ENCODE results near the gene PTPN23. TPM values are rescaled to one million over a fixed set of nuclear protein-coding genes. Genes with fewer than 3 reads are reported as not detected.

The PTPN23 gene
- total and polyA plus RNA-seq, 2 of the 13 experiments (the other 11 are each of a cell fraction or from before 2014, with no cell fraction given) = 2.3 to 3.7 TPM

GRCh38 chr3:47339951-47340350, 40.9 kb upstream of the PTPN23 start (continued):
- no peak for TF ChIP-seq TBX3 (IDR thresholded peaks at IDR 0.05; ENCODE audit: borderline replicate concordance)
- TF ChIP-seq DNMT3B (CRISPR knock-in tag; conservative IDR thresholded peaks at IDR 0.05) = no peak
- TF ChIP-seq ELF3 (CRISPR knock-in tag; IDR thresholded peaks at IDR 0.05) = no peak
- TF ChIP-seq, protein P1, sequence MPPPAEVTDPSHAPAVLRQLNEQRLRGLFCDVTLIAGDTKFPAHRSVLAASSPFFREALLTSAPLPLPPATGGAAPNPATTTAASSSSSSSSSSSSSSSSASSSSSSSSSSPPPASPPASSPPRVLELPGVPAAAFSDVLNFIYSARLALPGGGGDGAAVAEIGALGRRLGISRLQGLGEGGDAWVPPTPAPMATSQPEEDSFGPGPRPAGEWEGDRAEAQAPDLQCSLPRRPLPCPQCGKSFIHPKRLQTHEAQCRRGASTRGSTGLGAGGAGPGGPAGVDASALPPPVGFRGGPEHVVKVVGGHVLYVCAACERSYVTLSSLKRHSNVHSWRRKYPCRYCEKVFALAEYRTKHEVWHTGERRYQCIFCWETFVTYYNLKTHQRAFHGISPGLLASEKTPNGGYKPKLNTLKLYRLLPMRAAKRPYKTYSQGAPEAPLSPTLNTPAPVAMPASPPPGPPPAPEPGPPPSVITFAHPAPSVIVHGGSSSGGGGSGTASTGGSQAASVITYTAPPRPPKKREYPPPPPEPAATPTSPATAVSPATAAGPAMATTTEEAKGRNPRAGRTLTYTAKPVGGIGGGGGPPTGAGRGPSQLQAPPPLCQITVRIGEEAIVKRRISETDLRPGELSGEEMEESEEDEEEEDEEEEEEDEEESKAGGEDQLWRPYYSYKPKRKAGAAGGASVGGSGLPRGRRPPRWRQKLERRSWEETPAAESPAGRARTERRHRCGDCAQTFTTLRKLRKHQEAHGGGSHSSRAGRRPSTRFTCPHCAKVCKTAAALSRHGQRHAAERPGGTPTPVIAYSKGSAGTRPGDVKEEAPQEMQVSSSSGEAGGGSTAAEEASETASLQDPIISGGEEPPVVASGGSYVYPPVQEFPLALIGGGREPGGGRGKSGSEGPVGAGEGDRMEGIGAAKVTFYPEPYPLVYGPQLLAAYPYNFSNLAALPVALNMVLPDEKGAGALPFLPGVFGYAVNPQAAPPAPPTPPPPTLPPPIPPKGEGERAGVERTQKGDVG (CRISPR knock-in tag; IDR thresholded peaks at IDR 0.05; ENCODE audit: borderline replicate concordance) = no peak
- no peak for TF ChIP-seq GABPA (IDR thresholded peaks at IDR 0.05; ENCODE audit: low read depth, low read length)
- TF ChIP-seq GABPA (CRISPR knock-in tag; IDR thresholded peaks at IDR 0.05; ENCODE audit: low read depth) = no peak

GRCh38 chr3:47340866-47341265, 40.0 kb upstream of the PTPN23 start:
- Histone ChIP-seq H3K27ac (ENCODE audit: extremely low read length, insufficient read depth, low read length) (no peak overlapping the region), H4K20me1 (ENCODE audit: insufficient read depth, low read length) (no peaks in the 10 kb centered on the region), H3K4me1 (ENCODE audit: insufficient read depth, low read length) (peaks cover 18% of the 10 kb centered on the region), H3K9ac (ENCODE audit: insufficient read depth, low read depth, low read length) (no peak overlapping the region), H3K9me3 (ENCODE audit: low read length) (no peaks in the 10 kb centered on the region), H3K79me2 (ENCODE audit: insufficient read depth, low read length) (no peaks in the 10 kb centered on the region), H3K27me3 (ENCODE audit: control insufficient read depth in 1 of 2, insufficient read depth in 2 of 2, low read length in 2 of 2) (no peaks in the 10 kb centered on the region), H3K36me3 (replicated peaks in 1 of 2; ENCODE audit: control insufficient read depth in 1 of 2, insufficient read depth in 2 of 2, low read length in 2 of 2) (peaks cover 15 to 43% of the 10 kb centered on the region in 2 experiments; a peak in 4 of 5 replicates), H3K4me3 (replicated peaks in 1 of 3; ENCODE audit: insufficient read depth in 1 of 3, low read depth in 2 of 3, low read length in 3 of 3) (no peak overlapping the region), H2AFZ (ENCODE audit: low read length) (no peak overlapping the region), H3K4me2 (ENCODE audit: low read depth, low read length) (no peak overlapping the region)
- BruUV-seq (replicated peaks) = no TSS peak
- FAIRE-seq (no peak), DNase-seq (ENCODE audit: low spot score) (no peak), ATAC-seq (no peak)
- intact Hi-C loops (cut with micrococcal nuclease; ENCODE audit: unreplicated experiment) = no loop called here
- ChIA-PET CTCF (ENCODE audit: low intra/inter-chr PET ratio, low total read pairs) (no interaction called here), POLR2A (no interaction called here)
- 87% methylated on average over 2 of the region's 2 CpGs for WGBS (ENCODE audit: low lambda C conversion rate)
- in situ Hi-C loops (cut with HindIII; ENCODE audit: extremely low pct_ligation_motif_present, low pct_unique_long_range_greater_than_20kb) = no loop called here
- no peak for TF ChIP-seq ZNF788 (CRISPR knock-in tag; IDR thresholded peaks at IDR 0.05; ENCODE audit: borderline replicate concordance)
- TF ChIP-seq EEA1 (CRISPR knock-in tag; IDR thresholded peaks at IDR 0.05; ENCODE audit: borderline replicate concordance) = no peak
- no peak for TF ChIP-seq ZNF138 (CRISPR knock-in tag; IDR thresholded peaks at IDR 0.05; ENCODE audit: low read depth)
- TF ChIP-seq, protein P2, sequence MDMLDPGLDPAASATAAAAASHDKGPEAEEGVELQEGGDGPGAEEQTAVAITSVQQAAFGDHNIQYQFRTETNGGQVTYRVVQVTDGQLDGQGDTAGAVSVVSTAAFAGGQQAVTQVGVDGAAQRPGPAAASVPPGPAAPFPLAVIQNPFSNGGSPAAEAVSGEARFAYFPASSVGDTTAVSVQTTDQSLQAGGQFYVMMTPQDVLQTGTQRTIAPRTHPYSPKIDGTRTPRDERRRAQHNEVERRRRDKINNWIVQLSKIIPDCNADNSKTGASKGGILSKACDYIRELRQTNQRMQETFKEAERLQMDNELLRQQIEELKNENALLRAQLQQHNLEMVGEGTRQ (IDR thresholded peaks at IDR 0.05; ENCODE audit: low read depth, low read length) = no peak
- TF ChIP-seq, protein P2 (CRISPR knock-in tag; IDR thresholded peaks at IDR 0.05; ENCODE audit: borderline replicate concordance) = no peak
- TF ChIP-seq FOXO4 (CRISPR knock-in tag; conservative IDR thresholded peaks at IDR 0.05) = no peak
- no peak for TF ChIP-seq RFXANK (CRISPR knock-in tag; IDR thresholded peaks at IDR 0.05)
- no peak for TF ChIP-seq ARNT2 (CRISPR knock-in tag; IDR thresholded peaks at IDR 0.05; ENCODE audit: low read depth)
- TF ChIP-seq ZBTB34 (CRISPR knock-in tag; IDR thresholded peaks at IDR 0.05) = no peak
- no peak for TF ChIP-seq NFYC (CRISPR knock-in tag; IDR thresholded peaks at IDR 0.05)
- TF ChIP-seq THYN1 (CRISPR knock-in tag; IDR thresholded peaks at IDR 0.05; ENCODE audit: borderline replicate concordance, low read depth) = no peak

All from HepG2 (cell line).